HG03064 (cell line): Measurements from ENCODE around the gene SMARCA2.

Experiments used
- ATAC-seq: cut with Tn5 transposase; IDR thresholded peaks from one replicate; pipeline ENCODE4 v1.9.1; 2021; ENCODE audit warnings: low read depth; ENCODE audit not compliant: unreplicated experiment

SMARCA2 gene

GRCh38 chr9:2199999-2200796, 185.1 kb downstream of the SMARCA2 start:
- ATAC-seq: no peak

GRCh38 chr9:2208465-2208864, 193.3 kb downstream of the SMARCA2 start:
- ATAC-seq: no peak

GRCh38 chr9:2208991-2209390, 193.8 kb downstream of the SMARCA2 start:
- ATAC-seq: no peak

- no peak for ATAC-seq
These were observed 194.3 kb downstream of the SMARCA2 start for GRCh38 chr9:2209400-2209799.

GRCh38 chr9:2210201-2210600, 195.1 kb downstream of the SMARCA2 start:
- ATAC-seq: no peak

- ATAC-seq: no peak
These were observed 198.8 kb downstream of the SMARCA2 start for GRCh38 chr9:2213830-2214468.

- no peak for ATAC-seq
These were observed 199.6 kb downstream of the SMARCA2 start for GRCh38 chr9:2214707-2215106.

- no peak for ATAC-seq
These were observed 200.8 kb downstream of the SMARCA2 start for GRCh38 chr9:2215921-2216441.

- ATAC-seq: no peak
These were observed 201.4 kb downstream of the SMARCA2 start for GRCh38 chr9:2216591-2216990.

GRCh38 chr9:2217540-2217939, 202.4 kb downstream of the SMARCA2 start:
- ATAC-seq: no peak

- ATAC-seq: no peak
These were observed 204.9 kb downstream of the SMARCA2 start for GRCh38 chr9:2220036-2220435.

GRCh38 chr9:2227144-2227867, 212.2 kb downstream of the SMARCA2 start:
- no peak for ATAC-seq

GRCh38 chr9:2228132-2228531, 213.0 kb downstream of the SMARCA2 start:
- no peak for ATAC-seq

GRCh38 chr9:2228641-2229040, 213.5 kb downstream of the SMARCA2 start:
- ATAC-seq: no peak

- ATAC-seq: no peak
These were observed 214.1 kb downstream of the SMARCA2 start for GRCh38 chr9:2229109-2229721.

- ATAC-seq: no peak
These were observed 215.2 kb downstream of the SMARCA2 start for GRCh38 chr9:2230362-2230761.

GRCh38 chr9:2231101-2231500, 216.0 kb downstream of the SMARCA2 start:
- ATAC-seq: no peak

- ATAC-seq: no peak
These were observed 216.7 kb downstream of the SMARCA2 start for GRCh38 chr9:2231829-2232228.

GRCh38 chr9:2233274-2233673, 218.1 kb downstream of the SMARCA2 start:
- ATAC-seq: no peak

GRCh38 chr9:2234371-2234893, 219.3 kb downstream of the SMARCA2 start:
- no peak for ATAC-seq

GRCh38 chr9:2235623-2236022, 220.5 kb downstream of the SMARCA2 start:
- no peak for ATAC-seq
